DMS153 treated with DMSO at 0.1 percent for 48 hours (cell line): ENCODE data around the gene ZSCAN22.
A peak's percentile ranks its signal among the peaks of the same experiment; 100 is the strongest.
"Not testable (repeated sequence)": the region's sequence is repeated elsewhere in the genome, so short reads cannot be mapped to it uniquely, and the experiment has no call there.

Source experiments
- DNase-seq: peaks from one replicate; lab custom pipeline; 2025; ENCODE audit not compliant: unreplicated experiment; lab: John Stamatoyannopoulos, UW

ZSCAN22 gene

GRCh38 chr19:58326914-58327726, at the start of gene ZSCAN22:
Gene ZSCAN22, plus strand, starts transcription at chr19:58326994. Its CDS starts 7,809 bp downstream, at chr19:58334803.
- peak; percentile 90 for DNase-seq

GRCh38 chr19:58277197-58277596, 49.6 kb upstream of the ZSCAN22 start:
- no peak for DNase-seq

- no peak for DNase-seq
Observed at GRCh38 chr19:58277748-58278540, 48.9 kb upstream of the ZSCAN22 start.

- peak; percentile 89 for DNase-seq
Observed at GRCh38 chr19:58278541-58279041, 48.2 kb upstream of the ZSCAN22 start, which contains the start of gene ZNF8. Gene ZNF8, plus strand, starts transcription at chr19:58278955. Its CDS starts 127 bp downstream, at chr19:58279082.

- no peak for DNase-seq
Observed at GRCh38 chr19:58279042-58279924, 47.5 kb upstream of the ZSCAN22 start.

GRCh38 chr19:58279925-58280316, 46.9 kb upstream of the ZSCAN22 start:
- DNase-seq = no peak

GRCh38 chr19:58284199-58284598, 42.6 kb upstream of the ZSCAN22 start:
- DNase-seq = no peak

- DNase-seq = no peak
Observed at GRCh38 chr19:58291943-58292342, 34.9 kb upstream of the ZSCAN22 start.

- no peak for DNase-seq
Observed at GRCh38 chr19:58294743-58295374, 31.9 kb upstream of the ZSCAN22 start.

- no peak for DNase-seq
Observed at GRCh38 chr19:58296104-58296503, 30.7 kb upstream of the ZSCAN22 start.

GRCh38 chr19:58300620-58301019, 26.2 kb upstream of the ZSCAN22 start:
- DNase-seq = no peak

- no peak for DNase-seq
Observed at GRCh38 chr19:58304255-58304654, 22.5 kb upstream of the ZSCAN22 start.

- no peak for DNase-seq
Observed at GRCh38 chr19:58304748-58305064, 22.1 kb upstream of the ZSCAN22 start.

- peak; percentile 92 for DNase-seq
Observed at GRCh38 chr19:58305065-58305931, 21.5 kb upstream of the ZSCAN22 start, which contains the start of gene ERVK3-1. Gene ERVK3-1, plus strand, starts transcription at chr19:58305377. Its CDS starts 6,792 bp downstream, at chr19:58312169.

GRCh38 chr19:58305932-58306323, 20.9 kb upstream of the ZSCAN22 start:
- DNase-seq = no peak

- no peak for DNase-seq
Observed at GRCh38 chr19:58307736-58308135, 19.1 kb upstream of the ZSCAN22 start.

- DNase-seq = not testable (repeated sequence)
Observed at GRCh38 chr19:58310685-58311084, 16.1 kb upstream of the ZSCAN22 start.

GRCh38 chr19:58311345-58311865, 15.4 kb upstream of the ZSCAN22 start:
- no peak for DNase-seq

- no peak for DNase-seq
Observed at GRCh38 chr19:58315580-58315979, 11.2 kb upstream of the ZSCAN22 start.
